Effector memory CD4-positive, alpha-beta T cell (primary cell): Measurements from ENCODE around the gene PRR13.
"Not testable (repeated sequence)": the region's sequence is repeated elsewhere in the genome, so short reads cannot be mapped to it uniquely, and the experiment has no call there.

Experiments used
- DNase-seq, 3 donors: peaks; one replicate each; pipeline ENCODE4 v3.0.0-alpha.2; 2020
- H3K27ac ChIP-seq: 2 replicates; pipeline ENCODE4 v1.7.0; 2013; ENCODE audit warnings: mild to moderate bottlenecking, low read length, moderate library complexity; ENCODE audit not compliant: insufficient read depth, poor library complexity, severe bottlenecking
- H3K27me3 ChIP-seq: replicated peaks from 2 replicates; pipeline ENCODE4 v1.7.0; 2013; ENCODE audit warnings: mild to moderate bottlenecking, low read length; ENCODE audit not compliant: insufficient read depth, control insufficient read depth, poor library complexity, severe bottlenecking
- H3K36me3 ChIP-seq: 2 replicates; pipeline ENCODE4 v1.7.0; 2013; ENCODE audit warnings: mild to moderate bottlenecking, low read length, moderate library complexity; ENCODE audit not compliant: control insufficient read depth, insufficient read depth
- H3K4me1 ChIP-seq: 2 replicates; pipeline ENCODE4 v1.7.0; 2013; ENCODE audit warnings: low read length, mild to moderate bottlenecking; ENCODE audit not compliant: control insufficient read depth, insufficient read depth, poor library complexity, severe bottlenecking
- H3K4me3 ChIP-seq: 2 replicates; pipeline ENCODE4 v1.7.0; 2013; ENCODE audit warnings: low read length, low read depth, mild to moderate bottlenecking; ENCODE audit not compliant: insufficient read depth, poor library complexity, severe bottlenecking
- H3K9me3 ChIP-seq: 2 replicates; pipeline ENCODE4 v1.7.0; 2013; ENCODE audit warnings: mild to moderate bottlenecking, low read length, moderate library complexity; ENCODE audit not compliant: control insufficient read depth

PRR13 gene

DNA sequence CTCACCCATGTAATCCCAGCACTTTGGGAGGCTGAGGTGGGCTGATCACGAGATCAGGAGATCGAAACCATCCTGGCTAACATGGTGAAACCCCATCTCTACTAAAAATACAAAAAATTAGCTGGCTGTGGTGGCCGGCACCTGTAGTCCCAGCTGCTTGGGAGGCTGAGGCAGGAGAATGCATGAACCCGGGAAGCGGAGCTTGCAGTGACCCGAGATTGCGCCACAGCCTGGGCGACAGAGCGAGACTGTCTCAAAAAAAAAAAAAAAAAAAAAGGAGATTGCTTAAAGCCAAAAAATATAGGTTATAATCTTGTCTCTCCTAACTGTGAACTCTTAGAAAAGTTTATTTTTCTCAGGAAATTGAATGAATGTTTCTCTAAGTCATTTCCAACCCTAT is 6.2 kb upstream of the PRR13 start:
- DNase-seq, H3K4me3 ChIP-seq, H3K27ac ChIP-seq, H3K9me3 ChIP-seq, H3K36me3 ChIP-seq, H3K4me1 ChIP-seq, H3K27me3 ChIP-seq: not testable (repeated sequence)

GRCh38 chr12:53439582-53439981 is 2.0 kb upstream of the PRR13 start:
- DNase-seq, H3K4me3 ChIP-seq, H3K27me3 ChIP-seq, H3K9me3 ChIP-seq, H3K36me3 ChIP-seq, H3K27ac ChIP-seq: not testable (repeated sequence)
- H3K4me1 ChIP-seq = peaks cover 14% of the 10 kb centered on the region

- no peak for DNase-seq
- peaks cover 27% of the 10 kb centered on the region for H3K36me3 ChIP-seq
- H3K27ac ChIP-seq = no peak overlapping the region
- no peaks in the 10 kb centered on the region for H3K27me3 ChIP-seq
- no peaks in the 10 kb centered on the region for H3K9me3 ChIP-seq
- no peak overlapping the region for H3K4me3 ChIP-seq
- peaks cover 14% of the 10 kb centered on the region for H3K4me1 ChIP-seq
These were observed 2.4 kb downstream of the PRR13 start for GRCh38 chr12:53443955-53444354.

- not testable (repeated sequence) for DNase-seq, H3K9me3 ChIP-seq, H3K27me3 ChIP-seq, H3K27ac ChIP-seq, H3K4me3 ChIP-seq
- Histone ChIP-seq H3K36me3 (peaks cover 27% of the 10 kb centered on the region), H3K4me1 (peaks cover 14% of the 10 kb centered on the region)
These were observed 3.2 kb downstream of the PRR13 start for GRCh38 chr12:53444593-53445325.

- H3K27ac ChIP-seq = no peak overlapping the region
- H3K9me3 ChIP-seq = no peaks in the 10 kb centered on the region
- H3K36me3 ChIP-seq = peaks cover 24% of the 10 kb centered on the region
- DNase-seq = no peak
- no peak overlapping the region for H3K4me3 ChIP-seq
- H3K4me1 ChIP-seq = peaks cover 9% of the 10 kb centered on the region
- H3K27me3 ChIP-seq = no peaks in the 10 kb centered on the region
These were observed 9.4 kb downstream of the PRR13 start for GRCh38 chr12:53450936-53451335.

DNA sequence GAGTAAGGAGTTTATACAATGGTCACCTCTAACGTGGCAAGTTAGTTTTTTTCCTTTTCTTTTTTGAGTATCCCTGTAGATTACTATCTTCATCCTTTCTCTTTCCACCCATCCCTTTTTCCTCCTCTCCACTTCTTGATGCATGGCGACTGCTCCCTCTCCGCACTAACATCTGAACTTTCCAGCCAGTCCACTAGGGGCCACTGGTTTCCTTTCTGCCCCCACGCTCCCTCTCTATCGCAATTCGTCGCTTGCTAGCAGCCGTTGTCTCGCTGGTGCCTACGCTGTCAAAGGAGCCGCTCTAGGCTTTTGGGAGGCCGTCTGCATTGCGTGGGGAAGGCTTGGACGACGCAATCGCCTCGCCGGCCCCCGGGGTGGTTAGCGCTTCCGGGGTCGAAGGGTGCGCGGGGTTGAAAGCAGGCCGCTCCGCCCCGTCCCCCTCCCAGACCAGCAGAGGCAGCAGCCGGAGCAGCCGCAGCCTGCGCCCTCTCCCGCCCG is 10.2 kb downstream of the PRR13 start, which contains the start of gene PCBP2:
TSS of gene PCBP2 (plus strand) at position 442 of the 498 bp plus-strand sequence. CDS start 2,699 bp downstream, outside the sequence.
- Histone ChIP-seq H3K9me3 (no peaks in the 10 kb centered on the region), H3K27me3 (no peaks in the 10 kb centered on the region), H3K36me3 (peaks cover 32% of the 10 kb centered on the region), H3K4me3 (peak within 1 kb of the TSS; percentile 74), H3K27ac (peak within 1 kb of the TSS; percentile 89), H3K4me1 (peaks cover 9% of the 10 kb centered on the region)
- DNase-seq = peak; percentile 95 to 96 (median 96)

DNA sequence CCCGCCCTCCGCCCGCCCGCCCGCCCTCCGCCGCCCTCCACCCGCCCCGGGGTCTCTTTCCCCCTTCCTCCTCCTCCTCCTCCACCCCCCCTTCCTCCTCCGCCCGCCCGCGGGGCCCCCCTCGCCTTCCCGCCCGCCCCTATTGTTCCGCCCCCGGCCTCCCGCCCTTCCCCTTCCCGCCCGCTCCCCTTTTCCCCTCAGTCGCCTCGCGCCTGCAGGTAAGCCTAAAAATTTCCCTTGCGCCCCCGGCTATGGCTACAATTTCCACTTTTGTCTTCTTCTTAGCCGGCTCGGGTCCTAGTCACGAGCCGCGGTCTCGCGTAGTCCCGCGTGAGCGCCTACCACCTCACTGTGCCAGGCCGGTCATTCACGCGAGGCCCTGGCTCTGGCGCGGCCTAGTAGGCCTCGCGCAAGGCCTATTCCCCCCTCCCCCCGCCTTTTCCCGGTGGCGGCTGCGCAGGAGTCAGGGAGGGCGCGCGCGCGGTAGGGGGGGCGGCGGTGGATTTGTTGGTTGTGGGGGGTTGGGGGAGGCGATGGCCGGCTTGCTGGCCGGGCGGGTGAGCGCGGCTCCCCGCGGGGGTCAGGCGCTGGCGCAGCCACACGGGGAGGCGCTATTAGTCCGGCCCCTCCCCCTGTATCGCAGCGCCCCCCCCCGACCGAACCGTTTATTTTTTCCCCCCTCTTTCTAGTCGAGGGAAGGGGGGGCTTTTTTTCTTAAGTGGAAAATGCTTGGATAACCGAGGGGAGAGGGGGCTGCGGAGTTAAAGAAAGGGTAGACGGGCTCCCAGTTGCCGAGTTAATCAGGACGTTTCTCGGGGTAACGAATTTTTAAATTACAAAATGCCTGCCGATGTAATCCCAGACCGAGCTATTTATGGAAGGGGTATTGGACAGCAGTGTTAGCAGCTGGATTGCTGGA is 10.9 kb downstream of the PRR13 start:
- Histone ChIP-seq H3K4me3 (peak overlapping the region; percentile 74), H3K4me1 (peaks cover 9% of the 10 kb centered on the region), H3K27ac (peak overlapping the region; percentile 89), H3K36me3 (peaks cover 39% of the 10 kb centered on the region), H3K27me3 (no peaks in the 10 kb centered on the region), H3K9me3 (no peaks in the 10 kb centered on the region)
- peak; percentile 63 to 71 (median 70) for DNase-seq

GRCh38 chr12:53453953-53454640 is 12.6 kb downstream of the PRR13 start:
- Histone ChIP-seq H3K27me3 (no peaks in the 10 kb centered on the region), H3K4me1 (peaks cover 9% of the 10 kb centered on the region), H3K27ac (peak overlapping the region; percentile 89), H3K36me3 (peaks cover 49% of the 10 kb centered on the region), H3K9me3 (no peaks in the 10 kb centered on the region), H3K4me3 (no peak overlapping the region)
- DNase-seq = no peak

GRCh38 chr12:53454707-53455106 is 13.2 kb downstream of the PRR13 start:
- Histone ChIP-seq H3K27ac (no peak overlapping the region), H3K36me3 (peaks cover 55% of the 10 kb centered on the region)

More at GRCh38 chr12:53454707-53455106, 13.2 kb downstream of the PRR13 start:
- H3K4me3 ChIP-seq = no peak overlapping the region
- no peaks in the 10 kb centered on the region for H3K27me3 ChIP-seq
- H3K9me3 ChIP-seq = no peaks in the 10 kb centered on the region
- H3K4me1 ChIP-seq = peaks cover 9% of the 10 kb centered on the region
- no peak for DNase-seq
